ENCODE data around the gene CDH16.

The CDH16 gene

GRCh38 chr16:66927918-66928649, 9.4 kb upstream of the CDH16 start:
- no peak for FAIRE-seq

- FAIRE-seq, result no peak
These were observed 8.3 kb upstream of the CDH16 start for GRCh38 chr16:66926961-66927436.

- FAIRE-seq, result no peak
These were observed 7.7 kb upstream of the CDH16 start for GRCh38 chr16:66926171-66926947.

GRCh38 chr16:66925322-66925840, 6.7 kb upstream of the CDH16 start, which contains the start of gene RRAD:
TSS of gene RRAD (minus strand) at chr16:66925535. CDS start at chr16:66925179, 356 bp downstream.
- no peak for FAIRE-seq

- FAIRE-seq, result no peak
These were observed 6.0 kb upstream of the CDH16 start for GRCh38 chr16:66924527-66925321.

- no peak for FAIRE-seq
These were observed 5.2 kb upstream of the CDH16 start for GRCh38 chr16:66923866-66924265.

GRCh38 chr16:66923247-66923731, 4.6 kb upstream of the CDH16 start:
- FAIRE-seq, result no peak

GRCh38 chr16:66921729-66922450, 3.2 kb upstream of the CDH16 start:
- no peak for FAIRE-seq

- FAIRE-seq, result no peak
These were observed 2.4 kb upstream of the CDH16 start for GRCh38 chr16:66920924-66921680.

- FAIRE-seq, result no peak
These were observed 1.6 kb upstream of the CDH16 start for GRCh38 chr16:66920299-66920590.

- FAIRE-seq, result no peak
These were observed 1.0 kb upstream of the CDH16 start for GRCh38 chr16:66919569-66920298.

GRCh38 chr16:66918355-66918754, 330 bp downstream of the CDH16 start:
- FAIRE-seq, result no peak

- no peak for FAIRE-seq
These were observed 944 bp downstream of the CDH16 start for GRCh38 chr16:66917741-66918140.

- no peak for FAIRE-seq
These were observed 2.2 kb downstream of the CDH16 start for GRCh38 chr16:66916518-66916917.

GRCh38 chr16:66915041-66915440, 3.6 kb downstream of the CDH16 start:
- FAIRE-seq, result no peak

GRCh38 chr16:66914541-66914940, 4.1 kb downstream of the CDH16 start:
- no peak for FAIRE-seq

GRCh38 chr16:66913711-66914110, 5.0 kb downstream of the CDH16 start:
- FAIRE-seq, result no peak

GRCh38 chr16:66913081-66913480, 5.6 kb downstream of the CDH16 start:
- FAIRE-seq, result no peak

- no peak for FAIRE-seq
These were observed 6.9 kb downstream of the CDH16 start for GRCh38 chr16:66911801-66912200.

GRCh38 chr16:66911112-66911511, 7.6 kb downstream of the CDH16 start:
- no peak for FAIRE-seq
